ENCODE measurements around the gene IRAK1.
"Not testable (repeated sequence)": the region's sequence is repeated elsewhere in the genome, so short reads cannot be mapped to it uniquely, and the experiment has no call there.

IRAK1 gene

GRCh38 chrX:154018518-154019060 lies 1.1 kb downstream of the IRAK1 start:
- DNase-seq, result no peak

GRCh38 chrX:154017766-154018517 lies 1.8 kb downstream of the IRAK1 start:
- no peak for DNase-seq

- DNase-seq, result no peak
Observed at GRCh38 chrX:154016366-154017076, 3.2 kb downstream of the IRAK1 start.

- no peak for DNase-seq
Observed at GRCh38 chrX:154015581-154016264, 4.0 kb downstream of the IRAK1 start.

- DNase-seq, result no peak
Observed at GRCh38 chrX:154014429-154015380, 5.0 kb downstream of the IRAK1 start.

- peak; percentile 12 for DNase-seq
Observed at GRCh38 chrX:154013614-154014360, 5.9 kb downstream of the IRAK1 start.

GRCh38 chrX:154013001-154013421 lies 6.7 kb downstream of the IRAK1 start:
- no peak for DNase-seq

- no peak for DNase-seq
Observed at GRCh38 chrX:154012336-154012991, 7.2 kb downstream of the IRAK1 start.

GRCh38 chrX:154011376-154012335 lies 8.0 kb downstream of the IRAK1 start:
- DNase-seq, result no peak

GRCh38 chrX:154010330-154011087 lies 9.2 kb downstream of the IRAK1 start:
- no peak for DNase-seq

- no peak for DNase-seq
Observed at GRCh38 chrX:154008521-154008920, 11.2 kb downstream of the IRAK1 start.

- no peak for DNase-seq
Observed at GRCh38 chrX:154006947-154007346, 12.8 kb downstream of the IRAK1 start.

- no peak for DNase-seq
Observed at GRCh38 chrX:154004315-154004714, 15.4 kb downstream of the IRAK1 start.

- DNase-seq, result no peak
Observed at GRCh38 chrX:154002215-154002719, 17.4 kb downstream of the IRAK1 start.

- DNase-seq, result no peak
Observed at GRCh38 chrX:154000051-154000450, 19.7 kb downstream of the IRAK1 start.

- DNase-seq, result no peak
Observed at GRCh38 chrX:153999359-154000037, 20.2 kb downstream of the IRAK1 start.

- no peak for DNase-seq
Observed at GRCh38 chrX:153995504-153995903, 24.2 kb downstream of the IRAK1 start.

GRCh38 chrX:153994398-153994797 lies 25.3 kb downstream of the IRAK1 start:
- not testable (repeated sequence) for DNase-seq
